CD4-positive, alpha-beta T cell (primary cell): ENCODE data around the gene GRK3. TPM values are rescaled to one million over a fixed set of nuclear protein-coding genes. Genes with fewer than 3 reads are reported as not detected.

ENCODE experiments used
- ATAC-seq: fragments of 200-7000 bp; cut with Tn5 transposase; one replicate; pipeline ENCODE4 v1.10.0; 2022; ENCODE audit warnings: mild to moderate bottlenecking; ENCODE audit not compliant: poor library complexity
- CTCF ChIA-PET: fragments of 350-600 bp; sonication (Branson Sonifier 250); formaldehyde crosslinking; loops from one replicate; lab custom pipeline; 2021; ENCODE audit warnings: antibody characterized with exemption, inconsistent platforms; lab: Charles Lee
- POLR2A ChIA-PET: fragments of 350-600 bp; sonication (Branson Sonifier 250); formaldehyde crosslinking; loops from one replicate; lab custom pipeline; 2021; ENCODE audit warnings: antibody characterized with exemption, inconsistent platforms; lab: Charles Lee
- DNase-seq, 14 experiments: peaks; one replicate each; pipeline ENCODE4 v3.0.0-alpha.2; 2013 to 2020; ENCODE audit warnings: mixed read lengths in 2 of 14
- H3K27ac ChIP-seq, 2 donors: one replicate each; pipeline versions ENCODE4 v1.5.1 to v1.7.0; 2013; ENCODE audit warnings: low read length in 2 of 2, low read depth in 1 of 2, mild to moderate bottlenecking in 1 of 2
- H3K27me3 ChIP-seq, 2 experiments: 1 replicate in 1 of 2; 2 replicates in 1 of 2; pipeline versions ENCODE4 v1.6.1 to v1.7.0; 2013; ENCODE audit warnings: low read length in 2 of 2, control low read depth in 1 of 2, mild to moderate bottlenecking in 1 of 2, moderate library complexity in 1 of 2; ENCODE audit not compliant: insufficient read depth in 2 of 2, control insufficient read depth in 1 of 2
- H3K36me3 ChIP-seq: one replicate; pipeline ENCODE4 v1.6.1; 2013; ENCODE audit warnings: low read length, control low read depth; ENCODE audit not compliant: insufficient read depth
- H3K4me1 ChIP-seq: one replicate; pipeline ENCODE4 v1.6.1; 2013; ENCODE audit warnings: low read length, control low read depth; ENCODE audit not compliant: insufficient read depth
- H3K4me3 ChIP-seq: one replicate; pipeline ENCODE4 v1.5.1; 2013; ENCODE audit warnings: mild to moderate bottlenecking, low read length, moderate library complexity
- H3K9me3 ChIP-seq, 2 experiments: 1 replicate in 1 of 2; 2 replicates in 1 of 2; pipeline versions ENCODE4 v1.6.1 to v1.7.0; 2013; ENCODE audit warnings: low read length in 2 of 2, mild to moderate bottlenecking in 2 of 2, control low read depth in 1 of 2, moderate library complexity in 1 of 2; ENCODE audit not compliant: control insufficient read depth in 1 of 2, insufficient read depth in 1 of 2
- H3K27ac Mint-ChIP-seq: one replicate; pipeline ENCODE4 v1.8.0; 2020; ENCODE audit warnings: mixed read lengths
- H3K27me3 Mint-ChIP-seq: one replicate; pipeline ENCODE4 v1.8.0; 2021; ENCODE audit warnings: mixed read lengths
- H3K36me3 Mint-ChIP-seq: one replicate; pipeline ENCODE4 v1.8.0; 2021; ENCODE audit warnings: low read depth, mixed read lengths
- H3K4me1 Mint-ChIP-seq: one replicate; pipeline ENCODE4 v1.8.0; 2021; ENCODE audit warnings: low read depth, mixed read lengths
- H3K4me3 Mint-ChIP-seq: one replicate; pipeline ENCODE4 v1.8.0; 2020; ENCODE audit warnings: mild to moderate bottlenecking, mixed read lengths
- H3K9me3 Mint-ChIP-seq: one replicate; pipeline ENCODE4 v1.8.0; 2020; ENCODE audit warnings: mixed read lengths
- CTCF ChIP-seq: fragments of 200-600 bp; IDR thresholded peaks from one replicate; pipeline ENCODE4 v1.8.0; 2022; ENCODE audit warnings: antibody characterized with exemption, mild to moderate bottlenecking
- intact Hi-C, 2 experiments: fragments of 100-400 bp; cut with DNase I in 1 of 2; cut with micrococcal nuclease in 1 of 2; formaldehyde crosslinking; loops; one replicate each; pipeline versions ENCODE4 v1.15.1 to v1.9.0; 2023 to 2025; cut with DNase I, micrococcal nuclease
- total RNA-seq, 174 experiments: library from RNA in 2 of 174; stranded (reverse) in 2 of 174; gene quantifications; one replicate each; pipeline ENCODE4 v1.2.3 and lab custom pipeline; 2021 to 2026

Gene GRK3
- total RNA-seq, 2 experiments from 2014 or later = 1.7 to 2.0 TPM

DNA sequence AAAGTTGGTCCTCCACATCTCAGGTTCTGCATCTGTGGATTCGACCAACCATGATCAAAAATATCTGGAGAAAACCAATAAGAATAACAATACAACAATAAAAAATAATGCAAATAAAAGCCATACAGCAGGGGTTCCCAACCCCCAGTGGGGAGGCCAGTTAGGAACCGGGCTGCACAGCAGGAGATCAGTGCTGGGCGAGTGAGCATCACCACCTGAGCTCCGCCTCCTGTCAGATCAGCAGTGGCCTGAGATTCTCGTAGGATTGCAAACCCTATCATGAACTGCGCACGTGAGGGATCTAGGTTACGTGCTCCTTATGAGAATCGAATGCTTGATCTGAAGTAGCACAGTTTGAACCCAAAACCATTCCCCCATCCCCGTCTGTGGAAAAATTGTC lies 152.2 kb downstream of the GRK3 start:
- H3K4me1 Mint-ChIP-seq = no peaks in the 10 kb centered on the region
- ChIA-PET CTCF (no interaction called here), POLR2A (no interaction called here)
- DNase-seq = no peak
- intact Hi-C loops = no loop called here
- H3K27me3 Mint-ChIP-seq = no peaks in the 10 kb centered on the region
- H3K4me3 Mint-ChIP-seq = no peak overlapping the region
- H3K9me3 Mint-ChIP-seq = no peaks in the 10 kb centered on the region
- Histone ChIP-seq H3K36me3 (no peaks in the 10 kb centered on the region), H3K4me3 (no peak overlapping the region), H3K4me1 (no peaks in the 10 kb centered on the region), H3K27me3 (no peaks in the 10 kb centered on the region), H3K27ac (no peak overlapping the region), H3K9me3 (no peaks in the 10 kb centered on the region)
- no peaks in the 10 kb centered on the region for H3K36me3 Mint-ChIP-seq
- no peak for ATAC-seq
- TF ChIP-seq CTCF = no peak
- no peak overlapping the region for H3K27ac Mint-ChIP-seq

- Histone ChIP-seq H3K9me3 (no peaks in the 10 kb centered on the region), H3K4me3 (no peak overlapping the region), H3K27ac (no peak overlapping the region), H3K36me3 (no peaks in the 10 kb centered on the region), H3K27me3 (no peaks in the 10 kb centered on the region), H3K4me1 (no peaks in the 10 kb centered on the region)
- ATAC-seq (no peak), DNase-seq (no peak)
- intact Hi-C loops = no loop called here
- ChIA-PET CTCF (no interaction called here), POLR2A (no interaction called here)
- Mint-ChIP-seq H3K27me3 (no peaks in the 10 kb centered on the region), H3K27ac (no peak overlapping the region), H3K4me3 (no peak overlapping the region), H3K4me1 (no peaks in the 10 kb centered on the region), H3K9me3 (no peaks in the 10 kb centered on the region), H3K36me3 (no peaks in the 10 kb centered on the region)
- TF ChIP-seq CTCF = no peak
These were observed 153.8 kb downstream of the GRK3 start for GRCh38 chr22:25718135-25718840.

- Histone ChIP-seq H3K27ac (no peak overlapping the region), H3K36me3 (no peaks in the 10 kb centered on the region), H3K27me3 (no peaks in the 10 kb centered on the region), H3K4me1 (no peaks in the 10 kb centered on the region), H3K4me3 (no peak overlapping the region), H3K9me3 (no peaks in the 10 kb centered on the region)
- Mint-ChIP-seq H3K9me3 (no peaks in the 10 kb centered on the region), H3K36me3 (no peaks in the 10 kb centered on the region), H3K4me1 (no peaks in the 10 kb centered on the region), H3K27ac (no peak overlapping the region), H3K4me3 (no peak overlapping the region), H3K27me3 (no peaks in the 10 kb centered on the region)
- ChIA-PET CTCF (no interaction called here), POLR2A (no interaction called here)
- no peak for ATAC-seq
- DNase-seq = no peak
- intact Hi-C loops = no loop called here
- no peak for TF ChIP-seq CTCF
These were observed 157.7 kb downstream of the GRK3 start for GRCh38 chr22:25722223-25722622.
